Measurements from ENCODE around the gene STAP2. TPM values are rescaled to one million over a fixed set of nuclear protein-coding genes. Genes with fewer than 3 reads are reported as not detected.
"Not testable (repeated sequence)": the region's sequence is repeated elsewhere in the genome, so short reads cannot be mapped to it uniquely, and the experiment has no call there.

The STAP2 gene
- total RNA-seq, 4 donors from 2014 or later: 3.1 to 6.0 (median 4.8) TPM; not detected in 1

DNA sequence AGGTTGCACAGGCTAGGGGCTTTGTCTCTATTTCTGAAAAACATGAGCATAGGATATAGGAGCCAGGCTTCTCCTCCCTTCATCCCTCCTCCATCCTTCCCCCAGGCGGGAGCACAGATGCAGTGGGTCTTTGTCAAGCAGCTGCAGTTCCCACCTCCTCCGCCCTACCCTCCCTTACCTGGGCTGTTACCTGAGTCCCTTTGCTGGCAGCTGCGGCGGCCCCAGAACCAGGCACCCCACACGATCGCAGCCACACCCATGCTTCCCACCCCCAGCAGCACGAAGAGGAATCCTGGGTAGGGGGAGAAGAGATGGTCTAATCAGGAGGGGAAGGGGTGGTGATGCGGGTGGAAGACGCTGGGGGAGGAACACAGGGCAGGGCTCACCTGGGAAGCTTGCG, 44.2 kb downstream of the STAP2 start:
- no peaks in the 10 kb centered on the region for H3K4me1 ChIP-seq
- no peaks in the 10 kb centered on the region for H3K36me3 ChIP-seq
- no peak overlapping the region for H3K27ac ChIP-seq
- TF ChIP-seq, protein P1, sequence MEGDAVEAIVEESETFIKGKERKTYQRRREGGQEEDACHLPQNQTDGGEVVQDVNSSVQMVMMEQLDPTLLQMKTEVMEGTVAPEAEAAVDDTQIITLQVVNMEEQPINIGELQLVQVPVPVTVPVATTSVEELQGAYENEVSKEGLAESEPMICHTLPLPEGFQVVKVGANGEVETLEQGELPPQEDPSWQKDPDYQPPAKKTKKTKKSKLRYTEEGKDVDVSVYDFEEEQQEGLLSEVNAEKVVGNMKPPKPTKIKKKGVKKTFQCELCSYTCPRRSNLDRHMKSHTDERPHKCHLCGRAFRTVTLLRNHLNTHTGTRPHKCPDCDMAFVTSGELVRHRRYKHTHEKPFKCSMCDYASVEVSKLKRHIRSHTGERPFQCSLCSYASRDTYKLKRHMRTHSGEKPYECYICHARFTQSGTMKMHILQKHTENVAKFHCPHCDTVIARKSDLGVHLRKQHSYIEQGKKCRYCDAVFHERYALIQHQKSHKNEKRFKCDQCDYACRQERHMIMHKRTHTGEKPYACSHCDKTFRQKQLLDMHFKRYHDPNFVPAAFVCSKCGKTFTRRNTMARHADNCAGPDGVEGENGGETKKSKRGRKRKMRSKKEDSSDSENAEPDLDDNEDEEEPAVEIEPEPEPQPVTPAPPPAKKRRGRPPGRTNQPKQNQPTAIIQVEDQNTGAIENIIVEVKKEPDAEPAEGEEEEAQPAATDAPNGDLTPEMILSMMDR (IDR thresholded peaks at IDR 0.05): no peak
- TF ChIP-seq EP300 (IDR thresholded peaks at IDR 0.05) (no peak), POLR2A (IDR thresholded peaks at IDR 0.05) (no peak)
- WGBS, 2 donors: 28 to 36% methylated on average over 10 of the region's 10 CpGs
- H3K27me3 ChIP-seq: peaks cover 0 to 57% of the 10 kb centered on the region in 2 donors
- H3K9me3 ChIP-seq: no peaks in the 10 kb centered on the region
- H3K4me3 ChIP-seq: no peak overlapping the region
- DNase-seq (ENCODE audit: low spot score in 2 of 2): no peak

DNA sequence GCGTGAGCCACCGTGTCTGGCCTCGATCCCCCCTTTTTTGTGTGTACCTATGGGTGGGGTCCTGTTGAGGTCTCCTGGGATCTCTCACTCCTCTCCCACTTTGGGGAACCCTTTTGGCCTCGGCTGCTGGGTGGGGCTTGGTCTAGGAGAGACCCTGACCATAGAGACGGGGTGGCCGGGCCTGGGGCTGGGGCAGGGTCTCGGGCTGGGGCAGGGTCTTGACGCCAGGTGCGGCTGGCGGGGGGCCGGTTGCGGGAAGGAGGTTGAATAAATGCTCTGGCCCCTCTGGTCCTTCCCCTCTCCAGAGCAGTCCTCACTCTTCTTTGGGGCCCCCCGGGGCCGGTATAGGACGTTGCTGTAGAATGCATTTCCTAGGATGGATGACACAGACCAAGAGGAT, 46.1 kb downstream of the STAP2 start:
- Histone ChIP-seq H3K36me3 (no peaks in the 10 kb centered on the region), H3K9me3 (no peaks in the 10 kb centered on the region), H3K4me3 (no peak overlapping the region), H3K27me3 (peaks cover 0 to 46% of the 10 kb centered on the region in 2 donors), H3K4me1 (no peaks in the 10 kb centered on the region), H3K27ac (no peak overlapping the region)
- TF ChIP-seq POLR2A (IDR thresholded peaks at IDR 0.05): no peak
- DNase-seq (ENCODE audit: low spot score in 2 of 2): no peak
- WGBS, 2 donors: 80 to 84% methylated on average over 15 of the region's 15 CpGs

DNA sequence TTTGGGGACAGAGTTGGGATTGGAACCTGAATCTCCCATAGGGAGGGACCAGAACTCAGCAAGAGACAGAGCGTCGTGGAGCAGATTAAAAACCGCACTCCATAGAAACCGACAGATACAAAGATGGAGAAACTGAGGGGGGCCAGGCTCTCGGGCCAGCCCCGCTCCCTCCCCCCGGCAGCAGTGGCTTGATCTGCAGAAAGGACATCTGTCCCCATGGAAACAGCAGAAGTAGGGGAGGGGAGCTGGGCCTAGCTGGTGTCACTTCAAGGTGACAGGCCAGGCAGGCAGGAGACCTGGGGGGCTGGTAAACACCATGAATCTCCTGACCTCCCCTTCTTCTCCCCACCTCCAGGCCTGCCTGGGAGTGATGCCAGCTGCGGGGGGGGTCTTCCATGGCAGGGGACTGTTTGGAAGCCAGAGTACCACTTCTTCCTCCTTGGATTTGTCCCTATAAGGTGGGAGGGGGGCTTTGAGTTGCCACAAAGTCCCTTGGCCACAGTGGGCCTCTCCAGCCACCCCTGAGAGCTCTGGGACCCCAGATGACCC, 47.4 kb downstream of the STAP2 start:
- Histone ChIP-seq H3K27me3 (peaks cover 0 to 41% of the 10 kb centered on the region in 2 donors), H3K4me1 (no peaks in the 10 kb centered on the region), H3K36me3 (no peaks in the 10 kb centered on the region), H3K9me3 (no peaks in the 10 kb centered on the region), H3K4me3 (no peak overlapping the region), H3K27ac (no peak overlapping the region)
- no peak for TF ChIP-seq POLR2A (IDR thresholded peaks at IDR 0.05)
- no peak for TF ChIP-seq EP300 (IDR thresholded peaks at IDR 0.05)
- TF ChIP-seq, protein P1 (IDR thresholded peaks at IDR 0.05): no peak
- WGBS, 2 donors: 63 to 64% methylated on average over 8 of the region's 8 CpGs
- DNase-seq (ENCODE audit: low spot score in 2 of 2): no peak

DNA sequence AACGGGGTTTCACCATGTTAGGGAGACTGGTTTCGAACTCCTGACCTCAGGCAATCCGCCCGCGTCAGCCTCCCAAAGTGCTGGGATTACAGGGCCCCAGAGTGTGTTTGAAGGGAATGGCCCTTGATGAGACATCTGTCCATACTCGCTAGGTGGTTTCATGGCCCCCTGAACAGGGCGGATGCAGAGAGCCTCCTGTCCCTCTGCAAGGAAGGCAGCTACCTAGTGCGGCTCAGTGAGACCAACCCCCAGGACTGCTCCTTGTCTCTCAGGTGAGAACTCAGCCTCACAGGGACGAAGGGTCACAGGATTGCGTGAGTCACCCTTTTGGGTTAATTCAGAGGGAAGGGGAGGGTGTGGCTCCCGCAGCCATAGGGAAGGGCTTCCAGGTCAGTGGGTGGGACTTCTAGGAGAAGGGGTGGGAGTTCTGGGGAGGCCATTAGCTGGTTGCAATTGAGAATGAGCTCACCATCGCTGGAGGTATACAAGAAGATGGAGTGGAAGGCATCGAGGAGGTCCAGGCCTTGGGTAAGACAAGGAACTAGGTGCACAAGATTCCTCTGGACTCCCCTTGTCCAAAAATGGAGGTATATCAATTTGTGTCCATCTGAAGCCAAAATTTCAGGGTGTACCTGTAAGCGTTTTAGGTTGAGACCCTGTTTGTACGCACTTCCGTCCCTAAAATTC, 50.4 kb downstream of the STAP2 start:
- no peak overlapping the region for H3K4me3 ChIP-seq
- H3K27ac ChIP-seq: no peak overlapping the region
- TF ChIP-seq POLR2A (IDR thresholded peaks at IDR 0.05): no peak
- no peak for DNase-seq (ENCODE audit: low spot score in 2 of 2)
- H3K36me3 ChIP-seq: no peaks in the 10 kb centered on the region
- no peaks in the 10 kb centered on the region for H3K9me3 ChIP-seq
- no peaks in the 10 kb centered on the region for H3K4me1 ChIP-seq
- WGBS, 2 donors: 79% methylated on average over 16 of the region's 16 CpGs
- peaks cover 0 to 52% of the 10 kb centered on the region in 2 donors for H3K27me3 ChIP-seq

DNA sequence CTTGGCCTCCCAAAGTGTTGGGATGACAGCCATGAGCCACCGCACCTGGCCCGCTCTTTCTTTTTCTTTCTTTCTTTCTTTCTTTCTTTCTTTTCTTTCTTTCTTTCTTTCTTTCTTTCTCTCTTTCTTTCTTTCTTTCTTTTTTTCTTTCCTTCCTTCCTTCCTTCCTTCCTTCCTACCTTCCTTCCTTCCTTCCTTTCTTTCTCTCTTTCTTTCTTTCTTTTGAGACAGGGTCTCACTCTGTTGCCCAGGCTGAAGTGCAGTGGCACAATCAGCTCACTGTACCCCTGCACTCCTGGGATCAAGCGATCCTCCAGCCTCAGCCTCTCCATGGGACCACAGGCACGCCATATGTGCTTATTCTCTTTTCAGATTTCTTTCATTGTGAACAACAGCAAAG, 52.5 kb downstream of the STAP2 start:
- H3K4me1 ChIP-seq; H3K9me3 ChIP-seq; DNase-seq (ENCODE audit: low spot score in 2 of 2); H3K36me3 ChIP-seq; H3K4me3 ChIP-seq; H3K27ac ChIP-seq: not testable (repeated sequence)
- peaks cover 0 to 55% of the 10 kb centered on the region in 2 donors for H3K27me3 ChIP-seq
- 83 to 90% methylated on average over 4 of the region's 4 CpGs for WGBS, 2 donors

DNA sequence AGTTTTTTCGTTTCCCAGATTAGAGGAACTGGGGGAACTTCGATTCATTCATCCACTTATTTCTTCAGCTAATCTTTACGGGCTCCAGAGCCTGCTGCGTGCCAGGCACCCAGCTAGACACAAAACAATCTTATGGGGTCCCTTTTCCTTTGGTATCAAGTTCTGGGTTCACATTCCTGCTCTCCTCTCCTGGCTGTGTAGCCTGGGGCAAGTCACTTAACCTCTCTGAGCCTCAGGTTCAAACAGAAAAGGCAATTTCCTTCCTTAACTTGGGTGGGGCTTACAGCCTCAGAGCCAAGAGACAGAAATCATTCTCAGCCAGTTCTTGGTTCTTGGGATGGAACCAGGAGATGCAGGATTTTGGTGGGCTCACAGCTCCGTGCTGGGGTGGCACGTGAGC, 53.7 kb downstream of the STAP2 start:
- 61 to 67% methylated on average over 6 of the region's 6 CpGs for WGBS, 2 donors
- no peak overlapping the region for H3K27ac ChIP-seq
- peaks cover 0 to 5% (median 0%) of the 10 kb centered on the region in 4 donors for H3K4me1 ChIP-seq
- H3K36me3 ChIP-seq: no peaks in the 10 kb centered on the region
- TF ChIP-seq, protein P1 (IDR thresholded peaks at IDR 0.05): no peak
- TF ChIP-seq POLR2A (IDR thresholded peaks at IDR 0.05): no peak
- TF ChIP-seq EP300 (IDR thresholded peaks at IDR 0.05): no peak
- no peak overlapping the region for H3K4me3 ChIP-seq
- no peak for DNase-seq (ENCODE audit: low spot score in 2 of 2)
- peaks cover 0 to 59% of the 10 kb centered on the region in 2 donors for H3K27me3 ChIP-seq
- H3K9me3 ChIP-seq: no peaks in the 10 kb centered on the region
